ENCODE measurements around the gene UMODL1.

The UMODL1 gene

GRCh38 chr21:42120101-42120902, 49.2 kb downstream of the UMODL1 start:
- Mint-ChIP-seq H3K9me3 (no peaks in the 10 kb centered on the region), H3K36me3 (ENCODE audit: low read depth) (no peaks in the 10 kb centered on the region), H3K4me3 (no peak overlapping the region), H3K4me1 (peaks cover 6% of the 10 kb centered on the region), H3K27me3 (ENCODE audit: low read depth) (peaks cover 61% of the 10 kb centered on the region), H3K27ac (no peak overlapping the region)
- TF ChIP-seq, protein P1, sequence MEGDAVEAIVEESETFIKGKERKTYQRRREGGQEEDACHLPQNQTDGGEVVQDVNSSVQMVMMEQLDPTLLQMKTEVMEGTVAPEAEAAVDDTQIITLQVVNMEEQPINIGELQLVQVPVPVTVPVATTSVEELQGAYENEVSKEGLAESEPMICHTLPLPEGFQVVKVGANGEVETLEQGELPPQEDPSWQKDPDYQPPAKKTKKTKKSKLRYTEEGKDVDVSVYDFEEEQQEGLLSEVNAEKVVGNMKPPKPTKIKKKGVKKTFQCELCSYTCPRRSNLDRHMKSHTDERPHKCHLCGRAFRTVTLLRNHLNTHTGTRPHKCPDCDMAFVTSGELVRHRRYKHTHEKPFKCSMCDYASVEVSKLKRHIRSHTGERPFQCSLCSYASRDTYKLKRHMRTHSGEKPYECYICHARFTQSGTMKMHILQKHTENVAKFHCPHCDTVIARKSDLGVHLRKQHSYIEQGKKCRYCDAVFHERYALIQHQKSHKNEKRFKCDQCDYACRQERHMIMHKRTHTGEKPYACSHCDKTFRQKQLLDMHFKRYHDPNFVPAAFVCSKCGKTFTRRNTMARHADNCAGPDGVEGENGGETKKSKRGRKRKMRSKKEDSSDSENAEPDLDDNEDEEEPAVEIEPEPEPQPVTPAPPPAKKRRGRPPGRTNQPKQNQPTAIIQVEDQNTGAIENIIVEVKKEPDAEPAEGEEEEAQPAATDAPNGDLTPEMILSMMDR (IDR thresholded peaks at IDR 0.05; ENCODE audit: unreplicated experiment in 3 of 3): no peak

- Mint-ChIP-seq H3K4me3 (no peak overlapping the region), H3K27ac (no peak overlapping the region), H3K9me3 (no peaks in the 10 kb centered on the region), H3K27me3 (ENCODE audit: low read depth) (peaks cover 59% of the 10 kb centered on the region), H3K4me1 (peaks cover 6% of the 10 kb centered on the region), H3K36me3 (ENCODE audit: low read depth) (no peaks in the 10 kb centered on the region)
- TF ChIP-seq, protein P1 (IDR thresholded peaks at IDR 0.05; ENCODE audit: unreplicated experiment in 3 of 3): no peak
Observed at GRCh38 chr21:42120903-42121535, 49.9 kb downstream of the UMODL1 start.

DNA sequence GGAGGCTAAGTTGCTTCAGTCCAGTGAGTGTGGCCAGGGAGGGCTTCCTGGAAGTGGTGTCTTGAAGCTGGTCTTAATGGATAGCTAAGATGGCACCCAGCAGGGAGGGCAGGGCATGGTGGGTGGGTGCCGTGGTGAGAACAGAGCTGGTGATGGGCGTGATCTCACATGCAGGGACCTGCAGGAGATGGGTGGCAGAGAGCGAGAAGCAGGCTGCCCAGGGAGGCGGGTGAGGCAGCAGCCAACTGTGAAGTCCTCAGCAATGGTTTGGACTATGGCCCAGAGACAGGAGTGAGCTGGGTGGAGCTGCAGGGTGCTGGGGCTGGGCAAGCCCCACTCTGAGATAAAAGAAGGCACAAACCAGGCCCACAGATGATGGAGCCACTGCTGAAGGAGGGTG, 50.7 kb downstream of the UMODL1 start:
- Mint-ChIP-seq H3K27ac (no peak overlapping the region), H3K36me3 (ENCODE audit: low read depth) (no peaks in the 10 kb centered on the region), H3K4me1 (peaks cover 6% of the 10 kb centered on the region), H3K4me3 (no peak overlapping the region), H3K9me3 (no peaks in the 10 kb centered on the region), H3K27me3 (ENCODE audit: low read depth) (peaks cover 54% of the 10 kb centered on the region)
- TF ChIP-seq, protein P1 (IDR thresholded peaks at IDR 0.05; ENCODE audit: unreplicated experiment in 3 of 3): no peak

- Mint-ChIP-seq H3K4me1 (peaks cover 1% of the 10 kb centered on the region), H3K27me3 (ENCODE audit: low read depth) (peaks cover 48% of the 10 kb centered on the region), H3K9me3 (no peaks in the 10 kb centered on the region), H3K4me3 (no peak overlapping the region), H3K36me3 (ENCODE audit: low read depth) (no peaks in the 10 kb centered on the region), H3K27ac (no peak overlapping the region)
- TF ChIP-seq, protein P1 (IDR thresholded peaks at IDR 0.05; ENCODE audit: unreplicated experiment in 3 of 3): no peak
Observed at GRCh38 chr21:42122398-42122797, 51.3 kb downstream of the UMODL1 start.

GRCh38 chr21:42122808-42123207, 51.7 kb downstream of the UMODL1 start:
- H3K27ac Mint-ChIP-seq: no peak overlapping the region
- TF ChIP-seq, protein P1 (IDR thresholded peaks at IDR 0.05; ENCODE audit: unreplicated experiment in 3 of 3): no peak
- no peaks in the 10 kb centered on the region for H3K4me1 Mint-ChIP-seq
- H3K4me3 Mint-ChIP-seq: no peak overlapping the region
- H3K36me3 Mint-ChIP-seq (ENCODE audit: low read depth): no peaks in the 10 kb centered on the region
- H3K9me3 Mint-ChIP-seq: no peaks in the 10 kb centered on the region
- H3K27me3 Mint-ChIP-seq (ENCODE audit: low read depth): peaks cover 44% of the 10 kb centered on the region
